ENCODE results near the gene SH2D6. TPM values are rescaled to one million over a fixed set of nuclear protein-coding genes. Genes with fewer than 3 reads are reported as not detected.

SH2D6 gene
- total RNA-seq, 1 experiment from 2014 or later: 0.37 TPM

GRCh38 chr2:85485815-85486214 lies 67.3 kb downstream of the SH2D6 start:
- H3K4me1 ChIP-seq (ENCODE audit: low read length): no peaks in the 10 kb centered on the region
- no peak overlapping the region for H3K27ac ChIP-seq (ENCODE audit: low read length)
- H3K9ac ChIP-seq (ENCODE audit: low read length): no peak overlapping the region
- DNase-seq: no peak
- no peak overlapping the region for H2AFZ ChIP-seq (ENCODE audit: low read length)
- H3K4me2 ChIP-seq (ENCODE audit: low read depth, low read length, poor library complexity, severe bottlenecking): no peak overlapping the region
- no peaks in the 10 kb centered on the region for H4K20me1 ChIP-seq (ENCODE audit: insufficient read depth, low read depth, low read length)
- H3K9me3 ChIP-seq (ENCODE audit: low read length): no peaks in the 10 kb centered on the region
- no peaks in the 10 kb centered on the region for H3K36me3 ChIP-seq (ENCODE audit: insufficient read depth, low read length)
- H3K4me3 ChIP-seq (ENCODE audit: low read length): no peak overlapping the region
- no peaks in the 10 kb centered on the region for H3K27me3 ChIP-seq (ENCODE audit: low read length)
- H3K79me2 ChIP-seq (ENCODE audit: low read length): no peaks in the 10 kb centered on the region
- H3K9me2 ChIP-seq (replicated peaks; ENCODE audit: insufficient read depth, low read length): no peaks in the 10 kb centered on the region

Small RNAs within 50 kb of the gene (small RNA-seq; reads per million reads assigned to genes)
- not detected for gene AC062037.2
- gene RF00019: not detected
- gene RN7SL251P: not detected

Other genes with a start within 250 kb of the SH2D6 start
- 130 and 150 TPM in 2 replicates for gene TGOLN2, start 90.7 kb upstream of the SH2D6 start, total RNA-seq (2014; rRNA removed; shearing (Covaris generic); ENCODE audit: low replicate concordance)
- gene RETSAT, start 64.2 kb upstream of the SH2D6 start, total RNA-seq (2014; rRNA removed; shearing (Covaris generic); ENCODE audit: low replicate concordance): 21.6 and 23.0 TPM in 2 replicates
- gene ELMOD3, start 63.9 kb upstream of the SH2D6 start, total RNA-seq (2014; rRNA removed; shearing (Covaris generic); ENCODE audit: low replicate concordance): 18.6 and 28.8 TPM in 2 replicates
- gene CAPG, start 8.3 kb upstream of the SH2D6 start, total RNA-seq (2014; rRNA removed; shearing (Covaris generic); ENCODE audit: low replicate concordance): 0.63 and 7.4 TPM in 2 replicates
- gene MAT2A, start 120.5 kb downstream of the SH2D6 start, total RNA-seq (2014; rRNA removed; shearing (Covaris generic); ENCODE audit: low replicate concordance): 324 and 544 TPM in 2 replicates
- gene GGCX, start 142.8 kb downstream of the SH2D6 start, total RNA-seq (2014; rRNA removed; shearing (Covaris generic); ENCODE audit: low replicate concordance): 31.6 and 47.0 TPM in 2 replicates
- gene VAMP8, start 158.9 kb downstream of the SH2D6 start, total RNA-seq (2014; rRNA removed; shearing (Covaris generic); ENCODE audit: low replicate concordance): 122 and 141 TPM in 2 replicates
- 0.29 TPM in 1 of 2 replicates, not detected in the other for gene VAMP5, start 165.7 kb downstream of the SH2D6 start, total RNA-seq (2014; rRNA removed; shearing (Covaris generic); ENCODE audit: low replicate concordance)
- gene RNF181, start 177.0 kb downstream of the SH2D6 start, total RNA-seq (2014; rRNA removed; shearing (Covaris generic); ENCODE audit: low replicate concordance): 332 and 398 TPM in 2 replicates
- gene TMEM150A, start 184.0 kb downstream of the SH2D6 start, total RNA-seq (2014; rRNA removed; shearing (Covaris generic); ENCODE audit: low replicate concordance): 13.3 and 17.2 TPM in 2 replicates
- gene C2orf68, start 193.4 kb downstream of the SH2D6 start, total RNA-seq (2014; rRNA removed; shearing (Covaris generic); ENCODE audit: low replicate concordance): 69.1 and 111 TPM in 2 replicates
- 111 and 118 TPM in 2 replicates for gene USP39, start 197.5 kb downstream of the SH2D6 start, total RNA-seq (2014; rRNA removed; shearing (Covaris generic); ENCODE audit: low replicate concordance)
- gene SFTPB, start 249.5 kb downstream of the SH2D6 start, total RNA-seq (2014; rRNA removed; shearing (Covaris generic); ENCODE audit: low replicate concordance): not detected in 2 replicates